Kidney epithelial cell (primary cell): ENCODE results near the gene VEZT. TPM values are rescaled to one million over a fixed set of nuclear protein-coding genes. Genes with fewer than 3 reads are reported as not detected.

ENCODE experiments used
- DNase-seq: peaks from one replicate; pipeline ENCODE4 v3.0.0-alpha.2; 2010; ENCODE audit warnings: low read depth
- H3K27me3 ChIP-seq: 2 replicates; pipeline ENCODE4 v1.6.0; 2011; ENCODE audit warnings: low read length; ENCODE audit not compliant: control insufficient read depth, insufficient read depth
- H3K36me3 ChIP-seq: 2 replicates; pipeline ENCODE4 v1.5.1; 2011; ENCODE audit warnings: low read length; ENCODE audit not compliant: control insufficient read depth, insufficient read depth
- H3K4me3 ChIP-seq: 2 replicates; pipeline ENCODE4 v1.5.1; 2011; ENCODE audit warnings: low read depth, mild to moderate bottlenecking, control low read depth, low read length
- CTCF ChIP-seq: IDR thresholded peaks from 2 replicates; pipeline ENCODE4 v1.5.1; 2011; ENCODE audit warnings: mild to moderate bottlenecking, moderate library complexity, low read length, control low read depth, inconsistent platforms; ENCODE audit not compliant: insufficient read depth, poor library complexity, severe bottlenecking
- total RNA-seq: library from RNA; depleted of rRNA; stranded (reverse); fragments of >200 nt; gene quantifications from 2 replicates; pipeline ENCODE4 v1.2.3, GENCODE V29; 2015

VEZT gene
- total RNA-seq, 1 donor from 2014 or later: 82.7 TPM

GRCh38 chr12:95208678-95209077, 8.9 kb upstream of the VEZT start:
- H3K36me3 ChIP-seq: peaks cover 1% of the 10 kb centered on the region
- DNase-seq: no peak
- no peak for TF ChIP-seq CTCF
- H3K4me3 ChIP-seq: no peak overlapping the region
- H3K27me3 ChIP-seq: no peaks in the 10 kb centered on the region

- Histone ChIP-seq H3K27me3 (no peaks in the 10 kb centered on the region), H3K36me3 (no peaks in the 10 kb centered on the region), H3K4me3 (no peak overlapping the region)
- DNase-seq: no peak
- TF ChIP-seq CTCF: no peak
Observed at GRCh38 chr12:95212586-95212985, 5.0 kb upstream of the VEZT start.

- H3K27me3 ChIP-seq: no peaks in the 10 kb centered on the region
- H3K36me3 ChIP-seq: no peaks in the 10 kb centered on the region
- no peak overlapping the region for H3K4me3 ChIP-seq
- no peak for TF ChIP-seq CTCF
- no peak for DNase-seq
Observed at GRCh38 chr12:95213119-95213518, 4.5 kb upstream of the VEZT start.

GRCh38 chr12:95213928-95214327, 3.7 kb upstream of the VEZT start:
- no peak for TF ChIP-seq CTCF
- Histone ChIP-seq H3K27me3 (no peaks in the 10 kb centered on the region), H3K4me3 (no peak overlapping the region), H3K36me3 (no peaks in the 10 kb centered on the region)
- no peak for DNase-seq

- Histone ChIP-seq H3K36me3 (no peaks in the 10 kb centered on the region), H3K27me3 (no peaks in the 10 kb centered on the region), H3K4me3 (no peak overlapping the region)
- no peak for DNase-seq
- no peak for TF ChIP-seq CTCF
Observed at GRCh38 chr12:95214466-95214865, 3.1 kb upstream of the VEZT start.

- no peak for DNase-seq
- H3K36me3 ChIP-seq: no peaks in the 10 kb centered on the region
- H3K27me3 ChIP-seq: no peaks in the 10 kb centered on the region
- H3K4me3 ChIP-seq: peak overlapping the region; percentile 94
- TF ChIP-seq CTCF: no peak
Observed at GRCh38 chr12:95215949-95216348, 1.7 kb upstream of the VEZT start.
